ENCODE data around the gene PKP3. TPM values are rescaled to one million over a fixed set of nuclear protein-coding genes. Genes with fewer than 3 reads are reported as not detected.
"Not testable (repeated sequence)": the region's sequence is repeated elsewhere in the genome, so short reads cannot be mapped to it uniquely, and the experiment has no call there.

PKP3 gene
- total RNA-seq, 1 donor from 2014 or later, result 65.7 TPM

DNA sequence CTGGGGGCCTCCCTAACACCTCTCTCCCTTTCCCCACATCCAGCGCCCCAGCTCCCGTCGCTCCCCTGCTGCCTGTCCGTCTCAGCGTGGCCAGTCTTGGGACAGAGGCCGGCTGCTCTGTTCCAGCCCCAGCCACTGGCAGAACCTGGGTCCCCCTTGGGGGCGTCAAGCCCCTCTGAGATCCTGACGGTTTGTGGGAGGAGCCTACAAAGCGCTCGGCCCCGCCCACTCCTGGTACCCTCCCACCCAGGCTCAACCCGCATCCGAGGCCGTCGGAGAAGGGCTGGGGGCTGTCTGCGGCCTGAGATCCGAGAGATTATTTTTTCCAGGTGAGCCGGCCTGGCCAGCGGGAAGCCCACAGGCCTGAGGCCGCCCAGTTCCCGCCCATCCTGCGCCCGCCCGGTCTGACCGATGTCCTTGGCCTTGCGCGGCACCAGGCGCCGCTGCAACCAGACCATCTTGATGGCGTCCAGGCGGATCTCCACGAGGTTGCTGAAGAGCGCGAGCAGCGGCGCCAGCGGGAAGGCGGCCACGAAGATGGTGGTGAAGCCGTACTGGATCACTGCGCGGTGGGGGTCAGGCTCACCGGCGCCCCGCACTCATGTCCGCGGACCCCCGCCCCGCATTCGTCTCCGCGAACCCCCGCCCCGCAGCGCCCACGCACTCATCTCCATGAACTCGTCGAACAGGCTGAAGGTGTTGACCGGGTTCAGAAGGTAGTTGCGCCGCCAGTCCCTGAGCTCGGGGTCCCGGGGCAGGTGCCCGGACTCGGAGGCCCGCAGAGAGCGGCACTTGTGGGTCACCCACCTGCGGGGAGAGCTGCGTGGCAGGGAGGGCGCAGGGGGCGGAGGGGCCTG is 26.3 kb downstream of the PKP3 start:
- TF ChIP-seq, protein P1, sequence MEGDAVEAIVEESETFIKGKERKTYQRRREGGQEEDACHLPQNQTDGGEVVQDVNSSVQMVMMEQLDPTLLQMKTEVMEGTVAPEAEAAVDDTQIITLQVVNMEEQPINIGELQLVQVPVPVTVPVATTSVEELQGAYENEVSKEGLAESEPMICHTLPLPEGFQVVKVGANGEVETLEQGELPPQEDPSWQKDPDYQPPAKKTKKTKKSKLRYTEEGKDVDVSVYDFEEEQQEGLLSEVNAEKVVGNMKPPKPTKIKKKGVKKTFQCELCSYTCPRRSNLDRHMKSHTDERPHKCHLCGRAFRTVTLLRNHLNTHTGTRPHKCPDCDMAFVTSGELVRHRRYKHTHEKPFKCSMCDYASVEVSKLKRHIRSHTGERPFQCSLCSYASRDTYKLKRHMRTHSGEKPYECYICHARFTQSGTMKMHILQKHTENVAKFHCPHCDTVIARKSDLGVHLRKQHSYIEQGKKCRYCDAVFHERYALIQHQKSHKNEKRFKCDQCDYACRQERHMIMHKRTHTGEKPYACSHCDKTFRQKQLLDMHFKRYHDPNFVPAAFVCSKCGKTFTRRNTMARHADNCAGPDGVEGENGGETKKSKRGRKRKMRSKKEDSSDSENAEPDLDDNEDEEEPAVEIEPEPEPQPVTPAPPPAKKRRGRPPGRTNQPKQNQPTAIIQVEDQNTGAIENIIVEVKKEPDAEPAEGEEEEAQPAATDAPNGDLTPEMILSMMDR (IDR thresholded peaks at IDR 0.05; ENCODE audit: unreplicated experiment), result no peak
- Mint-ChIP-seq H3K4me3 (no peak overlapping the region), H3K4me1 (peaks cover 18% of the 10 kb centered on the region), H3K9me3 (peaks cover 8% of the 10 kb centered on the region), H3K36me3 (peaks cover 6% of the 10 kb centered on the region), H3K27ac (no peak overlapping the region), H3K27me3 (ENCODE audit: low read depth) (peaks cover 17% of the 10 kb centered on the region)
- DNase-seq (ENCODE audit: low spot score in 2 of 2, unreplicated experiment in 2 of 2), result no peak

DNA sequence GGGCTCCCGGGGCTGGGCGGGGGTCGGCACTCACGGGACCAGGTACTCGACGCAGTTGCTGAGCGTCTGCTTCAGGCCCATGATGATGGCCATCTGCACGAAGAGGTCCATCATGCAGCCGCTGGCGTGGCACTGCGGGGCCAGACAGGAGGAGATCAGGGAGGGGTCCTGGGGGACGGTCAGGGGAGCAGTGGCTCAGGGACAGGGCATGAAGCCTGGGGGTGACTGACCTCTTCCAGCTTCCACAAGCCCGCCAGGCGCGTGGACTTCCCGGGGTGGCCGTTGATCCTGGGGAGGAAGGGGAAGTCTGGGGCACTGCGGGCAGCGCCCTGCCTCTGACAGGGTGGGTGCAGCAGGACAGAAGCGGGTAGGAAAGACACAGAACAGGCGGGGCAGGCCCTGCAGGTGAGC is 26.9 kb downstream of the PKP3 start:
- Mint-ChIP-seq H3K4me1 (peaks cover 17% of the 10 kb centered on the region), H3K36me3 (peaks cover 8% of the 10 kb centered on the region), H3K4me3 (no peak overlapping the region), H3K27me3 (ENCODE audit: low read depth) (peaks cover 18% of the 10 kb centered on the region), H3K27ac (no peak overlapping the region), H3K9me3 (peaks cover 10% of the 10 kb centered on the region)
- no peak for DNase-seq (ENCODE audit: low spot score in 2 of 2, unreplicated experiment in 2 of 2)
- TF ChIP-seq, protein P1 (IDR thresholded peaks at IDR 0.05; ENCODE audit: unreplicated experiment), result no peak

DNA sequence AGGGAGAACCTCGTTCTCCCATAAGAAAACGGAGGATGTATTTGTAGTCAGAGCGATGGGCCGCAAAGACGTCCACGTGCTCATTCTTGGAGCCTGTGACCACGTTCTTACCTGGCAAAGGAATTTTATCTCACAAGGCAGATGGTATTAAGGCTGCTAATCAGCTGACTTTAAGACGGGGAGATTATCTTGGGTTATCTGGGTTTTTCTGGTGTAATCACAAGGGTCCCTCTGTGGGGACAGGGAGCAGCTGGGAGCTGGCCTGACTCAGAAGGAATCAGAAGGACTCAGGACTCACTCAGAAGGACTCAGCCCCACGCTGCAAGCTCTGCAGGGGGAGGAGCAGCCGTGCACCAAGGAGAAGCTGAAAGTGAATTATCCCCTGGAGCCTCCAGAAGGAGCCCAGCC is 28.2 kb downstream of the PKP3 start:
- H3K4me1 Mint-ChIP-seq, result peaks cover 12% of the 10 kb centered on the region
- peaks cover 10% of the 10 kb centered on the region for H3K9me3 Mint-ChIP-seq
- no peak overlapping the region for H3K4me3 Mint-ChIP-seq
- H3K36me3 Mint-ChIP-seq, result peaks cover 8% of the 10 kb centered on the region
- DNase-seq (ENCODE audit: low spot score in 2 of 2, unreplicated experiment in 2 of 2), result no peak
- H3K27ac Mint-ChIP-seq, result no peak overlapping the region
- peaks cover 13% of the 10 kb centered on the region for H3K27me3 Mint-ChIP-seq (ENCODE audit: low read depth)
- TF ChIP-seq, protein P1 (IDR thresholded peaks at IDR 0.05; ENCODE audit: unreplicated experiment), result no peak

DNA sequence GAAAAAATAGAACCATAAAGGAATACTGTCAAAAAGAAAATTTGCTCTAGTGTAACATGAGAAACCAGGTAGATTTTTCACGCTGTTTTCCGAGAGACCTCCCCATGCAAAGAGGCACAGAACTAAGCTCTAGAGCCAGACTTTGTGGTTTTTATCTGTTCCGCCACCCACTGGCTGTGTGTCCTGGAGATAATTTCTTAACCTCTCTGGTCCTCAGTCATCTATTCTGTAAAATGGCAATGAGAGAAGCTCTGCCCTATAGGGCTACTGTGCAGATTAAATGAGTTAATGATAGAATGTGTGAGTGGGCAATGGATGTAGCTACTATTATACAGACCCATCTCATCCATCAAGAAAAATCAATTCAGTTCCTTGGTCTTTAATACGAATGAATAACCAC is 30.2 kb downstream of the PKP3 start:
- peaks cover 6% of the 10 kb centered on the region for H3K4me1 Mint-ChIP-seq
- TF ChIP-seq, protein P1 (IDR thresholded peaks at IDR 0.05; ENCODE audit: unreplicated experiment), result no peak
- H3K4me3 Mint-ChIP-seq, result no peak overlapping the region
- H3K27ac Mint-ChIP-seq, result no peak overlapping the region
- DNase-seq (ENCODE audit: low spot score in 2 of 2, unreplicated experiment in 2 of 2), result no peak
- peaks cover 11% of the 10 kb centered on the region for H3K36me3 Mint-ChIP-seq
- peaks cover 7% of the 10 kb centered on the region for H3K27me3 Mint-ChIP-seq (ENCODE audit: low read depth)
- H3K9me3 Mint-ChIP-seq, result peaks cover 10% of the 10 kb centered on the region

DNA sequence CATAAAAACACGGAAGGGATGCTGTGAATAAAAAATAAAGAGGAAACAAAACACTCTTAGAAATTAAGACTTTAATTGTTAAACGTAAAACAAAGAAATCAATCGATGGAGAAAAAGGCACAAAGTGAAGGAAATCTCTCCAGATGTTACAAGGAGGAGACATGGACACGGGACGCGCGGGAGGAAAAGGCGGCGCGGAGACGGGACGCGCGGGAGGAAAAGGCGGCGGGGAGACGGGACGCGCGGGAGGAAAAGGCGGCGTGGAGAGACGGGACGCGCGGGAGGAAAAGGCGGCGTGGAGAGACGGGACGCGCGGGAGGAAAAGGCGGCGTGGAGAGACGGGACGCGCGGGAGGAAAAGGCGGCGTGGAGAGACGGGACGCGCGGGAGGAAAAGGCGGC is 30.8 kb downstream of the PKP3 start:
- H3K27ac Mint-ChIP-seq; H3K4me3 Mint-ChIP-seq; DNase-seq (ENCODE audit: low spot score in 2 of 2, unreplicated experiment in 2 of 2); H3K9me3 Mint-ChIP-seq; H3K4me1 Mint-ChIP-seq; H3K27me3 Mint-ChIP-seq (ENCODE audit: low read depth): not testable (repeated sequence)
- H3K36me3 Mint-ChIP-seq, result peaks cover 11% of the 10 kb centered on the region

DNA sequence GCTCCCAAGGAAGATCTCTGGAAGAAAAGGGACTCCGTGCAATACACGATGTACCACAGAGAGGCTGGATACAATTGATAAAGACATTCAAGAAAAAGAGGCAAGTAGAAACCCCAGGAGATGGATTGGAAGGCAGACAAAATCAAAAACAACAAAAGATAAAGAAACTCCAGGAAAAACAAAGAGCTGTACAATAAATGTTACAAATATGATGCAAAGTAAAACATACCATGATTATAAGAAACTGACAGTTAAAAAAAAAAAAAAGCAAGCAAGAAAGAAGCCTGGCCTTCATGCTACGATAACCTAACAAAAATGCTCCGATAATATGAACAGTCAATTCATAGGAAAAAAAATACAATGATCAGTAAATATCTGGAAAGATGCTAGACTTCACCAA is 31.3 kb downstream of the PKP3 start:
- TF ChIP-seq, protein P1 (IDR thresholded peaks at IDR 0.05; ENCODE audit: unreplicated experiment), result no peak

More for the DNA sequence above, 31.3 kb downstream of the PKP3 start:
- Mint-ChIP-seq H3K4me3 (no peak overlapping the region), H3K27me3 (ENCODE audit: low read depth) (peaks cover 7% of the 10 kb centered on the region), H3K4me1 (peaks cover 6% of the 10 kb centered on the region), H3K36me3 (peaks cover 11% of the 10 kb centered on the region), H3K27ac (no peak overlapping the region), H3K9me3 (peaks cover 10% of the 10 kb centered on the region)
- DNase-seq (ENCODE audit: low spot score in 2 of 2, unreplicated experiment in 2 of 2), result no peak

Data from mesothelial cell of epicardium (in vitro differentiated cells).